ENCODE data around the gene SLC25A33. TPM values are rescaled to one million over a fixed set of nuclear protein-coding genes. Genes with fewer than 3 reads are reported as not detected.

Gene SLC25A33
- total RNA-seq, 1 experiment from 2014 or later: 9.4 TPM

- Histone ChIP-seq H3K27me3 (ENCODE audit: insufficient read depth, low read length) (no peaks in the 10 kb centered on the region), H3K56ac (ENCODE audit: insufficient read length, low read depth, low read length) (no peak overlapping the region), H3K4me2 (ENCODE audit: insufficient read depth, insufficient read length, low read length) (no peak overlapping the region), H2AK5ac (ENCODE audit: insufficient read length, low read length) (no peak overlapping the region), H2BK120ac (ENCODE audit: low read depth, low read length, poor library complexity, severe bottlenecking) (no peak overlapping the region), H4K91ac (ENCODE audit: insufficient read length, low read depth, low read length) (no peak overlapping the region), H3K4ac (ENCODE audit: low read depth, low read length) (no peak overlapping the region), H3K27ac (ENCODE audit: insufficient read length, low read depth, low read length) (no peak overlapping the region), H2BK5ac (ENCODE audit: insufficient read length, low read length) (no peak overlapping the region), H4K5ac (ENCODE audit: insufficient read length, low read depth, low read length) (no peak overlapping the region), H3K18ac (ENCODE audit: insufficient read length, low read depth, low read length) (no peak overlapping the region), H3K9me3 (ENCODE audit: control insufficient read depth, low read depth, low read length) (no peaks in the 10 kb centered on the region), H3K79me1 (ENCODE audit: insufficient read depth, low read depth, low read length, poor library complexity, severe bottlenecking) (peaks cover 12% of the 10 kb centered on the region), H2BK15ac (ENCODE audit: low read depth, low read length) (no peak overlapping the region), H3K23me2 (ENCODE audit: insufficient read length, low read depth, low read length, poor library complexity, severe bottlenecking) (peaks cover 9% of the 10 kb centered on the region), H3T11ph (ENCODE audit: low read length) (no peak overlapping the region), H3K23ac (ENCODE audit: insufficient read length, low read depth, low read length) (no peak overlapping the region), H4K8ac (replicated peaks; ENCODE audit: insufficient read length, low read depth, low read length) (no peak overlapping the region), H3K9ac (ENCODE audit: extremely low read depth, insufficient read length, low read length) (no peak overlapping the region), H2BK12ac (ENCODE audit: insufficient read length, low read depth, low read length) (no peak overlapping the region), H2BK20ac (ENCODE audit: low read depth, low read length, poor library complexity, severe bottlenecking) (no peak overlapping the region), H2AFZ (ENCODE audit: low read length) (no peak overlapping the region), H3K14ac (ENCODE audit: insufficient read depth, low read length) (no peak overlapping the region), H4K20me1 (ENCODE audit: control insufficient read depth, insufficient read depth, insufficient read length) (no peaks in the 10 kb centered on the region), H3K79me2 (ENCODE audit: insufficient read depth, low read length) (peaks cover 14% of the 10 kb centered on the region; the same call in 1 of the 2 replicates), H3K4me1 (ENCODE audit: insufficient read depth, low read length) (peaks cover 5% of the 10 kb centered on the region; the same call in 1 of the 2 replicates)
- Mint-ChIP-seq H3K4me3 (no peak overlapping the region; a peak in 1 of 5 replicates), H3K4me1 (peaks cover 31 to 42% of the 10 kb centered on the region in 2 experiments), H3K27me3 (ENCODE audit: low read depth) (0 out of 2 replicates have a peak, but pooled peaks cover 3% of the 10 kb centered on the region), H3K36me3 (ENCODE audit: insufficient read depth in 1 of 3, low read depth in 3 of 3) (peaks cover 4 to 23% (median 13%) of the 10 kb centered on the region in 3 experiments; a peak in 6 of 7 replicates), H3K27ac (peak overlapping the region in 1 of 3 experiments; percentile 70; a peak in 2 of 7 replicates), H3K9me3 (no peaks in the 10 kb centered on the region)
- WGBS (ENCODE audit: extremely low coverage, insufficient read length, low lambda C conversion rate): no CpG with 5 or more reads among the region's 25 CpGs
- TF ChIP-seq CTCF (conservative IDR thresholded peaks at IDR 0.05): peak; percentile 32; the same call in 2 of the 3 replicates
- DNase-seq: peak; percentile 93
Observed at GRCh38 chr1:9593492-9594465, 54.5 kb downstream of the SLC25A33 start.

All from H9 (cell line).